AML-193 (cell line): ENCODE results near the gene UBE2E2.

Experiments
- DNase-seq, 2 experiments: peaks; one replicate each; lab custom pipeline; 2025; lab: John Stamatoyannopoulos, UW

Gene UBE2E2

GRCh38 chr3:23480329-23480714 is 277.2 kb downstream of the UBE2E2 start:
- DNase-seq = no peak

DNA sequence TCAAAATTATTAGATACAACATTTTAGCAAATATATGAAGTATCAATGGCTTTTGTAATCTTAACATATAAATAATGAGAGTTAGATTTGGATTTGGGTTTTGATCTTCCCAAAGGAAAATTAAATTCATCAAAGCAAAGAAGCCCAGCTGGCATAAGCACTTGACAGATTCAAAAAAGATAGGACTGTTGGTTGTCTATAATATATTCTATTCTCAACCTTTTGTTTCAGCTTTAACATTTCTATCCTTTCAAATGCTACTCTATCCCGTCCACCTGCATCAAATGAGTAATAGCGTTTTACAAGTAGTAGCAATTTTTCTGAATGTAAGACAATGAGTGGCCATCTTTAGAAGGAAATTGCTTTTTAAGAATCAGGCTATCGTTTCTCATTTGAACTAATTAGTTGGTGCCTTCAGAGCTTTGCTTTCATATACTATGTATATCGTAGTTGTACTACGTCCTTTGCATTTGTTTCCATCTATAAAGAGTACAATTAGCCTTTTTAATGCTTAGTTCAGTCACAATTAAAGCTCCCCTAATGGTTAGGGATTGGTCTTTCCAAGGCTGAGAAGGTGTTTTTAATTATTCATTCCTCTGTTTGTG is 278.0 kb downstream of the UBE2E2 start:
- DNase-seq = no peak

- no peak for DNase-seq
These were observed 278.6 kb downstream of the UBE2E2 start for GRCh38 chr3:23481616-23482278.

DNA sequence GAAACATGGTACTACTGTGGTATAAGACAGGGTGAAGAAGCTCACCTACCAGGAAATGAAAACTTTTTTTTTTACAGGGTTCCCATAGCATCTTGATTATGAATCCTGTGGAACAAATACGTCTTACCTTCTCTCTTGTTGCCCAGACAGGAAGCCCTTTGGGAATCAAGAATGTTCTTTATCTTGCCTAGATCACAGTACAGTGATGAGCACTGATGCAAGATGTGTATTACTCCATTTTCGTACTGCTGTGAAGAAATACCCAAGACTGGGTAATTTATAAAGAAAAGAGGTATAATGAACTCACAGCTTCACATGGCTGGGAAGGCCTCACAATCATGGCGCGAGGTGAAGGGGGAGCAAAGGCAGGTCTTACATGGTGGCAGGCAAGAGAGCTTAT is 281.3 kb downstream of the UBE2E2 start:
- DNase-seq = no peak

DNA sequence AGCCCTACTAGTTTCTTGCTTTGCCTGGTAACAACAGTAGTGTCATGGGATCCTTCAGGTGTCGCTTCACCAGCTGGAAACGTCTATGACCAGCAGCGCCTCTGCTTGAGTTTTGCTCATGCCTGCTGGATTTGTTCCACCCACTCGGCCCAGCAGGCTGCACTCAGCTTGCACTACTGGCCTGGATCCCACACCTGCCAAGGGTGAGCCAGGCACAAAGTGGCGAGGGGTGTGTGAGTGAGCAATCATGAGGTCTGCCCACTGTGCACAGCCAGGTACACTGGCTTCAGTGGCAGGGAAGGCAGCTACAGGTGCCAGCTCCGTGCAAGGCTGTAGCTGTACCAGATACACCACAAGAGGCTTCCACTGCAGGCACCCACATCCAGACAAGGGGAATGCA is 282.8 kb downstream of the UBE2E2 start:
- DNase-seq = no peak

DNA sequence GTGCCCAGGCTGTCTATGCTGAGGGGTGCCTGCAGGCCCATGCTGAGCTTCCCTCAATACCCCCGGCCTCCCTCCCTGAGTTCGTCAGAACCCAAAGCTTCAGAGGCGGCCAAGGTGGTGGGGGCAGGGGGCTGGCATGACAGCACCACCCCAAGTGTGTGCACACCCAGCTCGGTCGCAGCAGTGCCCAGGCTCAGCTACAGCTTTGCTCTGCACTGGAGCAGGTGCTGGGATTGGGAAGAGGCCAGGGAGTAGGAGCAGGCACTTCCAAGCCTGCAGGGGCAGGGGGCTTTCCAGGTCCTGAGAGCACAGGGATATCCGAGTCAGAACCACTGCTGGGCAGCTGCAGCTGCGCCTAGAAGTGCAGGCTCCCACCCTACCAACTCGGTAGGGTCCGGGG is 283.9 kb downstream of the UBE2E2 start:
- no peak for DNase-seq

- DNase-seq = no peak
These were observed 285.5 kb downstream of the UBE2E2 start for GRCh38 chr3:23488618-23489017.

DNA sequence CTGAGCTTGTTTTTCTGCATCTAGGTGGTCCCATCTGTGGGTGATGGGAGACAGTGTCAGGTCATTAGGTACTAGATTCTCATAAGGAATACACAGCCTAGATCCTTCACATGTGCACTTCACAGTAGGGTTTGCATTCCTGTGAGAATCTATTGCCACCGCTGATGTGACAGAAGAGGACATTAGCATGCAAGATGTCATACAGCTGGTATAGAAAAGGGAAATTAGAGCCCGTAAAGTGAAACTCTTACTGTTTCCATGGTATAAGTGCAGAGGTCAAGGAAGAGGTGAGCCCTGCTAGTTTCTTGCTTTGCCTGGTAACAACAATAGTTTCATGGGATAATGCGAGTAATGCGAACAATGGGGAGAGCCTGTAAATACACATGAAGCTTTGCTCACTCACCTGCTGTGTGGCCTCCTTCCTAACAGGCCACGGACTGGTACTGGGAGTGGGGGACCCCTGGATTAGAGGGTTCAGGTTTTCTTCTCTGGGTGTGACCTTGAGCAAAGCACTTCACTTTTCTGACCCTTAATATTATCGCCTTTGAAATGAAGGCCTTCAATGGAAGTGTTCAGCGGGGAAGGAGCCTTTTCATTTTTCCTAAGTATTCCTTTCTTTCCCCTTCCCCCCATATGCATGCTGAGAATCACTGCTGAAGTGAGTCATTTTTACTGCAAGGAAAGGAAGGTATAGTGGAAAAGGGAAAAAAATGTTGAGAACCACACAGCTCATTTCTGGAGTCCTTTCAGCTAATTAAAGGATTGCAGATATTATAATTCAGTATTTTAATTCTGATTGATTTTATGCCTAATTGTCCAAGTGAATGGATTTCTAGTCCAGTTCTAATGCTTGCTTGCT is 286.4 kb downstream of the UBE2E2 start:
- DNase-seq = no peak

DNA sequence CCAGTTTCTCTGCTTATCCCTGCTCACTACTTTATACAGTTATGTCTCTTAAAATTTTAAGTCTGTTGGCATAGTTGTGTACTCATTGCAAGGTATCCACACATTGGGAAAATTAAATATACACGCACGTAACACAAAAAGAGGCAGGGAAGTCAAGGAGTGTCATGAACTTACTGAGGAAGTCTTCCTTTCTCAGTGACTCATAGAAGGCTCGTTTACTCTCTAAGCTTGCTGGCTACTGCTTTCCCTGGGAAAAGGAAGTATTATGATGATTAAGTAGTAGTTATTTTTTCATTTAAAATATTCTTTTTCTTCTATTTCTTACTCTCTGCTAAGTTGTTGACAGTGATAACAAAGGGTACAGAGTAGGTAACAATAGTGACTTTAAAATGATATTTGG is 287.3 kb downstream of the UBE2E2 start:
- DNase-seq = no peak

GRCh38 chr3:23492057-23492456 is 288.9 kb downstream of the UBE2E2 start:
- DNase-seq = no peak

- no peak for DNase-seq
These were observed 290.8 kb downstream of the UBE2E2 start for GRCh38 chr3:23493889-23494288.

DNA sequence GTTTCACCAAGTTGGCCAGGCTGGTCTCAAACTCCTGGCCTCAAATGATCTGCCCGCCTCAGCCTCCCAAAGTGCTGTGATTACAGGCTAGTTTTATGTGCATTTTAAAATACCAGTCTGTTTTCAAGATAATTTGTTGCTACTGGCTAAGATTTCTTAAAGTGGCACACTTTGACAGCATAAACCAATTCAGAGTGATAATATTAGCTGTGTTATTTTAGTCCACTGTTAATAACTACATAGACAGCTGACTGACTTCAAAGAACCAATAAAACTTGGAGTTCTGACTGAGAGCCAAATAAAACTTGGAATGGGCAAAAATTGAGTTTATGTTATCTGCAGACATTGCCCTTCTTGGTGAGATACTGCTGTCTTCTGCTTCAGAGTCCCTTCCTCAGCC is 291.8 kb downstream of the UBE2E2 start:
- no peak for DNase-seq

DNA sequence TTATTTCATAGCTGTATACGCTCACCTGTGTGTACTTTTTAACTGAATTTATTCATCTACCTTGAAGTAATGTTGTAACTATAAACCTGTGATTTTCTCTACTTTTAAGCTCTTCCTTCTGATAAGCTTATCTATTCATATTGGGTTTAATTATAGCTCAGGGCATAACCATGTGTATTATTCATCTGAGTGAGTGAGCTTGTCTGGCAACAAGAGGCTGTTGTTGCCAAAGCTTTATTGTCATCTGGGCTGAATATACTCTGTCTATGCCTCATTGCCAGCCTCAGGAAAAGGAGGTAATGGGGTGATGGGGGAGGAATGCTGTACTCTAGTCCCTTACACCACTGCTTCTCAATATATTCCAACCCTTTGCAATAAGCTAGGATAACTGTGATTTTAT is 292.4 kb downstream of the UBE2E2 start:
- no peak for DNase-seq

DNA sequence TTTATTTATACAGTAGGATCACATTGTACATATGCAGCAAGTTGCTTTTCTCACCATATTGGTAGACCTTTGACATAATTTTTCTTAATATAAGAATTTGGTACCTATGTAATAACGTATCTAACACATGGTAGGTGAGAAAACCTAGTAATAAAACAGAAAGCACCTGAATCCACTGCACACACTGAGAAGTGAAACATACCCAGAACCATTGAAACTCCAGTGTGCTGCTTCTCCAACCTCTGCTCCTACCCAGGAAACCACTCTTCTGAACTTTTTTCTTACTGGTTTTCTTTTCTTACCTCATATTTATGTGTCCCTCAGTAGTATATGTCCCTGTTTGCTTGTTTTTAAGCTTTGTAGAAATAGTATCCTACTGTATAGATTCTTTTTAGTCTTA is 293.0 kb downstream of the UBE2E2 start:
- no peak for DNase-seq

GRCh38 chr3:23497156-23497555 is 294.0 kb downstream of the UBE2E2 start:
- no peak for DNase-seq

DNA sequence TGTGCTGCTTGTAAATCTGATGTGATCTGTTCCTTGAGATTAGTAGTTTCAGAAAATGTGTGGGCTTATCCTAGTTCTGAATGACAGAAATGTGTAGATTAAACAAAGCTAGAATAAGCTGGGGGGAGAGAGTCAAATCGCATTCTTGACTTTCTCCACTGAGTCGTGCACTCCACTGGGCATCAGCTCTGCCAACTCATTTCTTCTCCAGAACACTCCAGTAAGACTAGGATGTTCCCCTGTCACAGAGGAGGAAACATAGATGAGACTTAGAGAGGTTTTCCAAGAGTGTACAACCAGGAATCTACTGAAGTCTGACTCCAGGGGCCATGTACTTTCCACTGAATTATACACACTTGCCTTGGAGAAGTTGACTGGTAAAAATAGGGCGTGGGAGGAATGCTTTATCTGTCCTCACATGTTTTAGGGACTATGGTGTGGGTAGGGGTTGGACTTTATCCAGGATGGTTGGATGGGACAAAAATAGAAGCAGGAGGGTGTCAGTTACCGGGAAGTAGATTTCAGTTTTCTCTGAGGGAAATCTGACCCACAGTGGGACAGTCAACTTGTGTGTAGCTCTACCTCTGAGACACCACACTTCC is 298.2 kb downstream of the UBE2E2 start:
- no peak for DNase-seq

DNA sequence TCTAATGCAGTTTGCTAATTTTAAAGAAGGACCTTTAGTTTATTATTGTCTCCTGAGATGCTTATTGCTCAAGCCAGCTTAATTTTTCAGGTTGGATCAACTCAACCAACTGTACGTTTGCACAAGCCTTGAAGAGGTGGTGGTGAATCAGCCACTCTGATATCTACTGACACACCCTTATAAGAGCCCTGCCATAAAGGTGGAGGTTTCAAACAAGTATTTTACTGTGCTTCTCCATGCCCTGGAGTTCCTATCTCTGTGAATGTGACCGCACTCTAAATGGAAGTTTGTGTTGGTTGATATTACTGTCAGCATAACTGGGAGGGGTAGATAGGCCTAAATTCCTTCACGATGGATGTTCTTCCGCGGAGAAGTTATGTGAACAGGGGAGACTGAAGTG is 305.3 kb downstream of the UBE2E2 start:
- DNase-seq = no peak

DNA sequence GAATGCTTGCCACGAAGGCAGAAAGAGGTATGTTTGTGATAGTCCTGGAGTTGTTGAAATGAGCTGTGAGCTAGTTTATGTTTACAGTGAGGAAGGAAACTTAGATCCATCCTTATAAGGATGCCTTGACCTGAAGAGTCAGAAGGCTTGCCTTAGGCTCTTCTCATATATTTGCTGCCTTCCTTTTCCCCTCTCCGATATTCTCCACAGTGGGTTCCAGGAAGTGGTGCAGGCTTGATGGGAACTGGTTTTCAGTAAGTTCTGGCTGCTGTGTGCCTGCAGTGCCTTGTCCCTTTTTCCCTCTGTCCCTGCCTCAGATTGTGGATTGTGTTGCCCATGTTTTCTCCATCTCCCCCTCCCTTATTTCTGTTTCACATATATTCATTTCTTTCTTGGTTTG is 315.3 kb downstream of the UBE2E2 start:
- DNase-seq = no peak

- DNase-seq = no peak
These were observed 316.4 kb downstream of the UBE2E2 start for GRCh38 chr3:23519314-23520208.

GRCh38 chr3:23527326-23527725 is 324.2 kb downstream of the UBE2E2 start:
- no peak for DNase-seq

DNA sequence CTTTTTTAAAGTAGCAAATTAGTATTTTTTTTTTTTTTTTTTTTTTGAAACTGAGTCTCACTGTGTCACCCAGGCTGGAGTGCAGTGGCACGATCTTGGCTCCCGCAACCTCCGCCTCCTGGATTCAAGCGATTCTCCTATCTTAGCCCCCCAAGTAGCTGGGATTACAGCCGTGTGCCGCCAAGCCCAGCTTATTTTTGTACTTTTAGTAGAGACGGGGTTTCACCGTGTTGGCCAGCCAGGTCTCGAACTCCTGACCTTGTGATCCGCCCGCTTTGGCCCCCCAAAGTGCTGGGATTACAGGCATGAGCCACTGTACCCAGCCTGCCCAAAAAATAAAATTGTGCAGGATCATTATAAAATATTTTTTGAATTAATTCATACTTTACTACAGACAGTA is 330.5 kb downstream of the UBE2E2 start:
- DNase-seq = no peak

DNA sequence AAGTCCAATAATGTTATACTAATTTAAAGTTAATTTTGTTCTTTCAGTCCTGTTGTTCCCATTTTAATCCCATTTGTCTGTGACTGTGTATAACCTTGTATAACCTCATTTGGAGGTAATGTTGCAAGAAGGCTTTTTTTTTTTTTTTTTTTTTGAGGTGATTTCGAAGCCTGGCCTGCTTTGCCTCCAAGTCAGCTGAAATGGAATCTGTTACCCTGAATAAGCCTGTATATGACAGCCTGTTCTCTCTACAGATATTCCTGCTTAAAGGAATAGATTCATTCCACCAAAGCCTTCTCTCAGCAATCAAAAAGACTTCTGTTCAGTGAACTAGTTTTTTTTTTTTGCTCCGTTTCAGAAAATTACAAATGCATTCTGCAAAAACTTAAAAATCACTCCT is 330.9 kb downstream of the UBE2E2 start:
- no peak for DNase-seq
